SK-N-MC (cell line): ENCODE measurements around the gene FHOD3.

Experiments
- DNase-seq: peaks from one replicate; pipeline ENCODE4 v3.0.0-alpha.2; 2011; ENCODE audit warnings: low read depth, low spot score
- H3K27ac ChIP-seq: fragments of 200-600 bp; sonication (generic); 2 replicates; pipeline ENCODE4 v1.5.1; 2016; ENCODE audit warnings: mixed run types
- H3K36me3 ChIP-seq: fragments of 200-600 bp; sonication (generic); 2 replicates; pipeline ENCODE4 v1.6.1; 2017; ENCODE audit warnings: antibody characterized with exemption, low read length, mixed read lengths; ENCODE audit not compliant: insufficient read depth
- H3K4me3 ChIP-seq: fragments of 200-600 bp; sonication (generic); 2 replicates; pipeline ENCODE4 v1.5.1; 2016
- H3K9ac ChIP-seq: fragments of 200-600 bp; sonication (generic); 2 replicates; pipeline ENCODE4 v1.8.0; 2017; ENCODE audit warnings: mixed run types, mixed read lengths; ENCODE audit not compliant: insufficient read length
- H3K9me3 ChIP-seq: fragments of 200-600 bp; sonication (generic); 2 replicates; pipeline ENCODE4 v1.6.1; 2017; ENCODE audit warnings: low read depth, mild to moderate bottlenecking, antibody characterized with exemption, low read length, moderate library complexity, mixed read lengths
- EZH2 ChIP-seq: fragments of 200-600 bp; sonication (generic); IDR thresholded peaks from one replicate; pipeline ENCODE4 v1.6.1; 2017; ENCODE audit warnings: antibody characterized with exemption
- FOXP2 ChIP-seq: optimal IDR thresholded peaks from 2 replicates; pipeline ENCODE3; 2011; ENCODE audit warnings: mild to moderate bottlenecking, moderate library complexity; ENCODE audit not compliant: insufficient read depth; ENCODE audit errors: extremely low read length, control extremely low read depth
- POLR2AphosphoS5 ChIP-seq: IDR thresholded peaks from 2 replicates; pipeline ENCODE4 v1.6.1; 2012; ENCODE audit warnings: mild to moderate bottlenecking, low read depth, low read length, borderline replicate concordance

FHOD3 gene

GRCh38 chr18:36613810-36614209 is 316.3 kb downstream of the FHOD3 start:
- no peak overlapping the region for H3K9ac ChIP-seq
- no peak overlapping the region for H3K4me3 ChIP-seq
- TF ChIP-seq FOXP2 (no peak), EZH2 (no peak), POLR2AphosphoS5 (no peak)
- H3K27ac ChIP-seq = no peak overlapping the region
- H3K36me3 ChIP-seq = no peaks in the 10 kb centered on the region
- no peaks in the 10 kb centered on the region for H3K9me3 ChIP-seq
- DNase-seq = no peak

- no peak overlapping the region for H3K9ac ChIP-seq
- H3K9me3 ChIP-seq = no peaks in the 10 kb centered on the region
- H3K4me3 ChIP-seq = no peak overlapping the region
- TF ChIP-seq FOXP2 (no peak), POLR2AphosphoS5 (no peak), EZH2 (no peak)
- H3K36me3 ChIP-seq = no peaks in the 10 kb centered on the region
- DNase-seq = no peak
- H3K27ac ChIP-seq = no peak overlapping the region
Measured at GRCh38 chr18:36620788-36621187, 323.3 kb downstream of the FHOD3 start.

- H3K27ac ChIP-seq = no peak overlapping the region
- H3K9ac ChIP-seq = no peak overlapping the region
- no peak for TF ChIP-seq FOXP2
- TF ChIP-seq EZH2 = no peak
- TF ChIP-seq POLR2AphosphoS5 = no peak
- H3K4me3 ChIP-seq = no peak overlapping the region
- DNase-seq = no peak
- no peaks in the 10 kb centered on the region for H3K9me3 ChIP-seq
- H3K36me3 ChIP-seq = no peaks in the 10 kb centered on the region
Measured at GRCh38 chr18:36622610-36623009, 325.1 kb downstream of the FHOD3 start.

GRCh38 chr18:36623091-36623490 is 325.6 kb downstream of the FHOD3 start:
- Histone ChIP-seq H3K36me3 (no peaks in the 10 kb centered on the region), H3K27ac (no peak overlapping the region), H3K9me3 (no peaks in the 10 kb centered on the region), H3K4me3 (no peak overlapping the region), H3K9ac (no peak overlapping the region)
- no peak for TF ChIP-seq FOXP2
- no peak for TF ChIP-seq EZH2
- TF ChIP-seq POLR2AphosphoS5 = no peak
- no peak for DNase-seq

- TF ChIP-seq EZH2 (no peak), FOXP2 (no peak), POLR2AphosphoS5 (no peak)
- no peak overlapping the region for H3K4me3 ChIP-seq
- no peaks in the 10 kb centered on the region for H3K36me3 ChIP-seq
- DNase-seq = no peak
- H3K9ac ChIP-seq = no peak overlapping the region
- no peak overlapping the region for H3K27ac ChIP-seq
- no peaks in the 10 kb centered on the region for H3K9me3 ChIP-seq
Measured at GRCh38 chr18:36623681-36624190, 326.2 kb downstream of the FHOD3 start.

- TF ChIP-seq EZH2 (no peak), FOXP2 (no peak), POLR2AphosphoS5 (no peak)
- no peak overlapping the region for H3K4me3 ChIP-seq
- no peak overlapping the region for H3K27ac ChIP-seq
- no peak for DNase-seq
- H3K9me3 ChIP-seq = no peaks in the 10 kb centered on the region
- no peak overlapping the region for H3K9ac ChIP-seq
- H3K36me3 ChIP-seq = no peaks in the 10 kb centered on the region
Measured at GRCh38 chr18:36624451-36625167, 327.1 kb downstream of the FHOD3 start.

GRCh38 chr18:36625386-36625785 is 327.9 kb downstream of the FHOD3 start:
- Histone ChIP-seq H3K9ac (no peak overlapping the region), H3K27ac (no peak overlapping the region), H3K4me3 (no peak overlapping the region), H3K36me3 (no peaks in the 10 kb centered on the region), H3K9me3 (no peaks in the 10 kb centered on the region)
- DNase-seq = no peak
- TF ChIP-seq FOXP2 (no peak), EZH2 (no peak), POLR2AphosphoS5 (no peak)

GRCh38 chr18:36627637-36628036 is 330.1 kb downstream of the FHOD3 start:
- no peak for DNase-seq
- no peak overlapping the region for H3K27ac ChIP-seq
- H3K9me3 ChIP-seq = no peaks in the 10 kb centered on the region
- H3K36me3 ChIP-seq = no peaks in the 10 kb centered on the region
- TF ChIP-seq POLR2AphosphoS5 = no peak
- TF ChIP-seq EZH2 = no peak
- TF ChIP-seq FOXP2 = no peak
- H3K4me3 ChIP-seq = no peak overlapping the region
- H3K9ac ChIP-seq = no peak overlapping the region

GRCh38 chr18:36628435-36629137 is 331.1 kb downstream of the FHOD3 start:
- H3K27ac ChIP-seq = no peak overlapping the region
- DNase-seq = no peak
- H3K9ac ChIP-seq = no peak overlapping the region
- TF ChIP-seq EZH2 (no peak), FOXP2 (no peak), POLR2AphosphoS5 (no peak)
- H3K4me3 ChIP-seq = no peak overlapping the region
- H3K36me3 ChIP-seq = no peaks in the 10 kb centered on the region
- no peaks in the 10 kb centered on the region for H3K9me3 ChIP-seq
